Upper lobe of right lung (tissue), 1 donor: ENCODE data around the gene TSPAN8. TPM values are rescaled to one million over a fixed set of nuclear protein-coding genes. Genes with fewer than 3 reads are reported as not detected.

Experiments used
- ATAC-seq: fragments of 200-7000 bp; cut with Tn5 transposase; one replicate; pipeline ENCODE4 v1.9.1; 2020; ENCODE audit warnings: mild to moderate bottlenecking, moderate library complexity
- DNase-seq: peaks from one replicate; pipeline ENCODE4 v3.0.0-alpha.2; 2020
- H3K27ac ChIP-seq: fragments of 200-600 bp; one replicate; pipeline ENCODE4 v1.8.0; 2022
- H3K27me3 ChIP-seq: fragments of 200-600 bp; one replicate; pipeline ENCODE4 v1.8.0; 2022; ENCODE audit warnings: mild to moderate bottlenecking
- H3K36me3 ChIP-seq: fragments of 200-600 bp; one replicate; pipeline ENCODE4 v1.8.0; 2022
- H3K4me1 ChIP-seq: fragments of 200-600 bp; one replicate; pipeline ENCODE4 v1.8.0; 2022
- H3K4me3 ChIP-seq: fragments of 200-600 bp; one replicate; pipeline ENCODE4 v1.8.0; 2022; ENCODE audit warnings: mild to moderate bottlenecking
- H3K9me3 ChIP-seq: fragments of 200-600 bp; one replicate; pipeline ENCODE4 v1.8.0; 2022
- CTCF ChIP-seq: fragments of 200-600 bp; IDR thresholded peaks from one replicate; pipeline ENCODE4 v1.8.0; 2022; ENCODE audit warnings: antibody characterized with exemption
- intact Hi-C: fragments of 100-400 bp; cut with DNase I; formaldehyde crosslinking; loops from one replicate; pipeline ENCODE4 v1.11.0; 2022
- total RNA-seq: library from RNA; stranded (reverse); fragmentation: NEBNext Ultra II Directional; extraction: Animal tissue kit (Norgen Biotek cat#: 25700); gene quantifications from one replicate; pipeline ENCODE4 v1.2.1, GENCODE V29; 2021
- donor health status: DM: no; HTN: yes; CAD: no; lungs with severe emphysema.

Gene TSPAN8
- total RNA-seq, 1 donor from 2014 or later: 11.2 TPM

- peaks cover 9% of the 10 kb centered on the region for H3K4me1 ChIP-seq
- no peak for TF ChIP-seq CTCF
- H3K27me3 ChIP-seq: no peaks in the 10 kb centered on the region
- no peak overlapping the region for H3K4me3 ChIP-seq
- DNase-seq (no peak), ATAC-seq (no peak)
- intact Hi-C loops: no loop called here
- H3K27ac ChIP-seq: no peak overlapping the region
- no peaks in the 10 kb centered on the region for H3K9me3 ChIP-seq
- no peaks in the 10 kb centered on the region for H3K36me3 ChIP-seq
Observed at GRCh38 chr12:71164166-71164565, 6.4 kb upstream of the TSPAN8 start.

- no peak for TF ChIP-seq CTCF
- Histone ChIP-seq H3K4me3 (no peak overlapping the region), H3K4me1 (peaks cover 16% of the 10 kb centered on the region), H3K27me3 (no peaks in the 10 kb centered on the region), H3K36me3 (no peaks in the 10 kb centered on the region), H3K27ac (no peak overlapping the region), H3K9me3 (no peaks in the 10 kb centered on the region)
- ATAC-seq: no peak
- DNase-seq: no peak
- intact Hi-C loops: no loop called here
Observed at GRCh38 chr12:71162832-71163763, 5.3 kb upstream of the TSPAN8 start.

GRCh38 chr12:71161591-71161990 is 3.8 kb upstream of the TSPAN8 start:
- Histone ChIP-seq H3K36me3 (no peaks in the 10 kb centered on the region), H3K4me1 (peaks cover 16% of the 10 kb centered on the region)
- TF ChIP-seq CTCF: no peak

GRCh38 chr12:71160585-71160984 is 2.8 kb upstream of the TSPAN8 start:
- DNase-seq (no peak), ATAC-seq (peak; percentile 67)
- Histone ChIP-seq H3K36me3 (no peaks in the 10 kb centered on the region), H3K27ac (no peak overlapping the region), H3K9me3 (no peaks in the 10 kb centered on the region), H3K4me1 (peaks cover 16% of the 10 kb centered on the region), H3K4me3 (no peak overlapping the region), H3K27me3 (no peaks in the 10 kb centered on the region)
- intact Hi-C loops: no loop called here
- no peak for TF ChIP-seq CTCF

More at GRCh38 chr12:71161591-71161990, 3.8 kb upstream of the TSPAN8 start:
- intact Hi-C loops: no loop called here
- no peaks in the 10 kb centered on the region for H3K9me3 ChIP-seq
- H3K27ac ChIP-seq: no peak overlapping the region
- no peaks in the 10 kb centered on the region for H3K27me3 ChIP-seq
- H3K4me3 ChIP-seq: no peak overlapping the region
- no peak for ATAC-seq
- DNase-seq: no peak

- H3K4me1 ChIP-seq: peaks cover 14% of the 10 kb centered on the region
- H3K27me3 ChIP-seq: no peaks in the 10 kb centered on the region
- intact Hi-C loops: no loop called here
- no peak overlapping the region for H3K27ac ChIP-seq
- H3K9me3 ChIP-seq: no peaks in the 10 kb centered on the region
- H3K36me3 ChIP-seq: no peaks in the 10 kb centered on the region
- no peak overlapping the region for H3K4me3 ChIP-seq
- DNase-seq (no peak), ATAC-seq (no peak)
- TF ChIP-seq CTCF: no peak
Observed at GRCh38 chr12:71159878-71160277, 2.1 kb upstream of the TSPAN8 start.
